Endothelial cell of umbilical vein (primary cell): Measurements from ENCODE around the gene WNT11. TPM values are rescaled to one million over a fixed set of nuclear protein-coding genes. Genes with fewer than 3 reads are reported as not detected.

Source experiments
- BruUV-seq: library from RNA; stranded (reverse); fragments of 400-500 nt; replicated peaks from 2 replicates; lab custom pipeline; 2021; lab: Mats Ljungman, UMichigan
- CTCF ChIA-PET: fragments of 300-600, 350-600 bp; sonication (Branson Sonifier 250); formaldehyde crosslinking; loops from one replicate; lab custom pipeline; 2021; ENCODE audit warnings: antibody characterized with exemption, inconsistent platforms; lab: Charles Lee
- POLR2A ChIA-PET: fragments of 300-600, 350-600 bp; sonication (Branson Sonifier 250); formaldehyde crosslinking; loops from one replicate; lab custom pipeline; 2021; ENCODE audit warnings: antibody characterized with exemption, inconsistent platforms; lab: Charles Lee
- DNase-seq: peaks from one replicate; pipeline ENCODE4 v3.0.0-alpha.2; 2011; ENCODE audit warnings: low read depth, low spot score
- FAIRE-seq: peaks from 2 replicates; lab custom pipeline; 2011; peaks lifted over from hg19 to GRCh38; lab: Jason Lieb, UNC
- H2AFZ ChIP-seq: 2 replicates; pipeline ENCODE4 v1.6.0; 2012; ENCODE audit warnings: low read depth, low read length, control low read depth, inconsistent platforms
- H3K27ac ChIP-seq: 2 replicates; pipeline ENCODE4 v1.5.1; 2011; ENCODE audit warnings: low read depth, mild to moderate bottlenecking, control low read depth, low read length, moderate library complexity; ENCODE audit not compliant: insufficient read depth
- H3K27me3 ChIP-seq, 2 experiments: 2 replicates each; pipeline versions ENCODE4 v1.6.0 to v1.6.1; 2011; ENCODE audit warnings: low read length in 2 of 2, mixed read lengths in 1 of 2; ENCODE audit not compliant: control insufficient read depth in 2 of 2, insufficient read depth in 2 of 2
- H3K36me3 ChIP-seq, 2 experiments: 2 replicates in 1 of 2; 3 replicates in 1 of 2; pipeline ENCODE4 v1.5.1; 2011; ENCODE audit warnings: low read length in 2 of 2, mild to moderate bottlenecking in 1 of 2, moderate library complexity in 1 of 2; ENCODE audit not compliant: control insufficient read depth in 2 of 2, insufficient read depth in 2 of 2; ENCODE audit errors: extremely low read depth in 1 of 2
- H3K4me1 ChIP-seq: 3 replicates; pipeline ENCODE4 v1.5.1; 2011; ENCODE audit warnings: mild to moderate bottlenecking, low read length; ENCODE audit not compliant: control insufficient read depth, insufficient read depth; ENCODE audit errors: extremely low read depth
- H3K4me2 ChIP-seq: 2 replicates; pipeline ENCODE4 v1.6.1; 2011; ENCODE audit warnings: low read length, control low read depth, mixed read lengths; ENCODE audit not compliant: insufficient read depth
- H3K4me3 ChIP-seq, 3 experiments: fragments of 200-600 bp in 1 of 3; sonication (generic), shearing (Covaris generic) in 1 of 3; replicated peaks in 1 of 3; 2 replicates each; pipeline ENCODE4 v1.5.1; 2011 to 2016; ENCODE audit warnings: control low read depth in 3 of 3, low read length in 3 of 3, mild to moderate bottlenecking in 2 of 3, inconsistent platforms in 1 of 3, low read depth in 1 of 3, moderate library complexity in 1 of 3; ENCODE audit not compliant: insufficient read depth in 1 of 3
- H3K79me2 ChIP-seq: 2 replicates; pipeline ENCODE4 v1.6.0; 2012; ENCODE audit warnings: low read length, inconsistent platforms; ENCODE audit not compliant: control insufficient read depth, insufficient read depth
- H3K9ac ChIP-seq: replicated peaks from 2 replicates; pipeline ENCODE3; 2011; ENCODE audit warnings: low read length, control low read depth; ENCODE audit not compliant: insufficient read depth; ENCODE audit errors: extremely low read depth
- H3K9me1 ChIP-seq: replicated peaks from 3 replicates; pipeline ENCODE4 v1.6.0; 2011; ENCODE audit warnings: mild to moderate bottlenecking, low read length; ENCODE audit not compliant: control insufficient read depth, insufficient read depth; ENCODE audit errors: extremely low read depth
- H3K9me3 ChIP-seq: replicated peaks from 2 replicates; pipeline ENCODE4 v1.5.1; 2012; ENCODE audit warnings: low read length, inconsistent platforms; ENCODE audit not compliant: control insufficient read depth, insufficient read depth
- H4K20me1 ChIP-seq: replicated peaks from 2 replicates; pipeline ENCODE3; 2011; ENCODE audit warnings: mild to moderate bottlenecking, low read length; ENCODE audit not compliant: control insufficient read depth, insufficient read depth; ENCODE audit errors: extremely low read depth
- EZH2 ChIP-seq: IDR thresholded peaks from 2 replicates; pipeline ENCODE4 v1.6.1; 2012; ENCODE audit warnings: borderline replicate concordance, low read depth, mild to moderate bottlenecking, moderate library complexity, low read length, inconsistent platforms; ENCODE audit not compliant: severe bottlenecking
- FOS ChIP-seq: IDR thresholded peaks from 2 replicates; pipeline ENCODE4 v1.6.1; 2011; ENCODE audit warnings: mild to moderate bottlenecking, low read length, moderate library complexity, borderline replicate concordance; ENCODE audit not compliant: insufficient read depth
- GATA2 ChIP-seq: IDR thresholded peaks from 2 replicates; pipeline ENCODE4 v1.7.0; 2011; ENCODE audit warnings: low read depth, mild to moderate bottlenecking, moderate library complexity, mixed read lengths, low read length; ENCODE audit not compliant: insufficient read length, insufficient read depth
- JUN ChIP-seq: IDR thresholded peaks from 2 replicates; pipeline ENCODE4 v1.6.1; 2011; ENCODE audit warnings: borderline replicate concordance, low read depth; ENCODE audit not compliant: insufficient read length, insufficient read depth
- MYC ChIP-seq: IDR thresholded peaks from one replicate; pipeline ENCODE4 v1.6.1; 2011; ENCODE audit warnings: mild to moderate bottlenecking, low read depth, low read length
- POLR2A ChIP-seq: IDR thresholded peaks from 2 replicates; pipeline ENCODE4 v1.6.1; 2012; ENCODE audit warnings: low read depth, mild to moderate bottlenecking, control low read depth, low read length
- POLR2AphosphoS5 ChIP-seq: IDR thresholded peaks from 2 replicates; pipeline ENCODE4 v1.6.1; 2012; ENCODE audit warnings: low read depth, mild to moderate bottlenecking, control low read depth, low read length, moderate library complexity; ENCODE audit not compliant: insufficient read depth
- dilution Hi-C: fragments of 300-500 bp; cut with MboI; formaldehyde crosslinking; loops from one replicate; pipeline ENCODE4 v1.15.0; 2019; ENCODE audit warnings: low sequenced_read_pairs; ENCODE audit not compliant: extremely low pct_ligation_motif_present
- intact Hi-C: fragments of 100-400 bp; cut with micrococcal nuclease; formaldehyde crosslinking; loops from one replicate; pipeline ENCODE4 v1.10.0; 2022
- polyA plus RNA-seq, 4 experiments: library from polyadenylated mRNA; depleted of rRNA in 3 of 4; stranded (reverse) in 3 of 4; unstranded in 1 of 4; fragments of >200 nt; gene quantifications; 2 replicates each; pipeline versions ENCODE4 v1.2.1 to v1.2.3, GENCODE V29; 2011 to 2012; ENCODE audit warnings: missing spikeins in 1 of 4
- total RNA-seq: library from RNA; stranded (reverse); gene quantifications from 2 replicates; pipeline ENCODE4 v1.2.3, GENCODE V29; 2021
- TF ChIP-seq, protein P1 (sequence below), 2 donors: IDR thresholded peaks; 1 replicate in 1 of 2; 2 replicates in 1 of 2; pipeline ENCODE4 v1.5.1; 2011; ENCODE audit warnings: low read length in 2 of 2, mild to moderate bottlenecking in 2 of 2, moderate library complexity in 2 of 2, control low read depth in 1 of 2, inconsistent platforms in 1 of 2, low read depth in 1 of 2; ENCODE audit not compliant: insufficient read depth in 1 of 2; ENCODE audit errors: extremely low read depth in 1 of 2
- TF ChIP-seq, protein P2 (sequence below): IDR thresholded peaks from 2 replicates; pipeline ENCODE4 v1.6.1; 2011; ENCODE audit not compliant: insufficient read depth, insufficient read length

The WNT11 gene
- total and polyA plus RNA-seq, 2 donors (not counting 3 experiments of a cell fraction or from before 2014, with no cell fraction given) = not detected

DNA sequence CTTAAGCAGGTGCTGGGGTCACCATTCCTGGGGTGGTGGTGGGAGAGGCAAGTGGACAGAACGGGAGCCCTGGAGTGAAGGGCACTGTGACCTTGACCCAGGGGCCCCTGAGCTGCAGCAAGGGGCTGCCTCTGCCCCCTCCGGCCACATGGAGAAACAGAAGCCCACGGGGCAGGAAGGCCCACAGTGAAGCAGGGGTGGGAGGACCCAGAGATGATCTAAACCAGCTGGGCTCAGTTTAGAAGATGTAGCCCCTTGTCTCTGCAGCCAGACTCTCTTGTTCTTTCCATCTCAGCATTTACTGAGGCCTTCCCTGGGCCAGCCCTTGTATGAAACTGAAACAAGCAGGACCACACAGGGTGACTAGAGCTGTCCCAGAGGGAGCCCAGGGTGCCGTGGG, 30.5 kb downstream of the WNT11 start:
- TF ChIP-seq POLR2AphosphoS5 = no peak
- no peak for TF ChIP-seq GATA2
- TF ChIP-seq, protein P1, sequence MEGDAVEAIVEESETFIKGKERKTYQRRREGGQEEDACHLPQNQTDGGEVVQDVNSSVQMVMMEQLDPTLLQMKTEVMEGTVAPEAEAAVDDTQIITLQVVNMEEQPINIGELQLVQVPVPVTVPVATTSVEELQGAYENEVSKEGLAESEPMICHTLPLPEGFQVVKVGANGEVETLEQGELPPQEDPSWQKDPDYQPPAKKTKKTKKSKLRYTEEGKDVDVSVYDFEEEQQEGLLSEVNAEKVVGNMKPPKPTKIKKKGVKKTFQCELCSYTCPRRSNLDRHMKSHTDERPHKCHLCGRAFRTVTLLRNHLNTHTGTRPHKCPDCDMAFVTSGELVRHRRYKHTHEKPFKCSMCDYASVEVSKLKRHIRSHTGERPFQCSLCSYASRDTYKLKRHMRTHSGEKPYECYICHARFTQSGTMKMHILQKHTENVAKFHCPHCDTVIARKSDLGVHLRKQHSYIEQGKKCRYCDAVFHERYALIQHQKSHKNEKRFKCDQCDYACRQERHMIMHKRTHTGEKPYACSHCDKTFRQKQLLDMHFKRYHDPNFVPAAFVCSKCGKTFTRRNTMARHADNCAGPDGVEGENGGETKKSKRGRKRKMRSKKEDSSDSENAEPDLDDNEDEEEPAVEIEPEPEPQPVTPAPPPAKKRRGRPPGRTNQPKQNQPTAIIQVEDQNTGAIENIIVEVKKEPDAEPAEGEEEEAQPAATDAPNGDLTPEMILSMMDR (IDR thresholded peaks at IDR 0.05; ENCODE audit: extremely low read depth in 1 of 2, insufficient read depth in 1 of 2, low read depth in 1 of 2, low read length in 2 of 2) = no peak
- no peak for TF ChIP-seq EZH2
- TF ChIP-seq POLR2A = no peak
- no peak for TF ChIP-seq JUN
- no peak for TF ChIP-seq FOS
- TF ChIP-seq MYC = no peak
- TF ChIP-seq, protein P2, sequence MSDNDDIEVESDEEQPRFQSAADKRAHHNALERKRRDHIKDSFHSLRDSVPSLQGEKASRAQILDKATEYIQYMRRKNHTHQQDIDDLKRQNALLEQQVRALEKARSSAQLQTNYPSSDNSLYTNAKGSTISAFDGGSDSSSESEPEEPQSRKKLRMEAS = no peak
- H4K20me1 ChIP-seq = no peaks in the 10 kb centered on the region
- H3K9ac ChIP-seq = no peak overlapping the region
- H3K4me3 ChIP-seq = no peak overlapping the region
- DNase-seq (no peak), FAIRE-seq (no peak)
- H3K27ac ChIP-seq = no peak overlapping the region
- no peak overlapping the region for H3K4me2 ChIP-seq
- H3K4me1 ChIP-seq = no peaks in the 10 kb centered on the region
- ChIA-PET POLR2A (no interaction called here), CTCF (interaction anchor here (2.0 kb wide), 1 partner anchor 32 kb away, joined by 6 read pairs; no protein-coding TSS in a partner anchor)
- H3K36me3 ChIP-seq = no peaks in the 10 kb centered on the region
- H3K9me1 ChIP-seq = no peaks in the 10 kb centered on the region
- H2AFZ ChIP-seq = no peak overlapping the region
- no TSS peak for BruUV-seq
- intact Hi-C loops (no loop called here), dilution Hi-C loops (no loop called here)
- H3K79me2 ChIP-seq = no peaks in the 10 kb centered on the region
- no peaks in the 10 kb centered on the region for H3K9me3 ChIP-seq
- no peaks in the 10 kb centered on the region for H3K27me3 ChIP-seq
